ENCODE data around the gene NAT16. TPM values are rescaled to one million over a fixed set of nuclear protein-coding genes. Genes with fewer than 3 reads are reported as not detected.

NAT16 gene
- total and polyA plus RNA-seq, 4 donors: 0.01 TPM; not detected in 3

DNA sequence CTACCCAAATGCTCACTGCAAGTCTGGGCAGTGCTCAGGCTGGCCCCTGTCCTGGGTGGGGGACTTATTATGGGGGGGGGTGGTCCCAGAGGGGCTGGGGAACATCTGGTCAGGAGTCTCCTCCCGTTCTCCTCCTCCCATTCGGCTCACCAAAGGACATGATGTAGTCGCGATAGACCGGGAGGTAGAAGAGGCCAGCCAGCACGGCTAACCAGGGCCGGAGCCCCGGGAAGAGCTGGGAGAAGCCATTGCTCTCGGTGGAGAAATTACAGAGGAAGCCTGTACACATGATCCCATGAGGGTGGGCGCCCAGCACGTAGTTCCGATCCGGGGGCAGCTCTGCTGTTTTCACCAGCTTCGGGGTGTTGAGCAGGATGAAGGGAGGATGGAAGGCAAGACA, 18.4 kb upstream of the NAT16 start:
- no peak for DNase-seq
- H3K4me1 ChIP-seq (ENCODE audit: control insufficient read depth in 5 of 5, insufficient read depth in 5 of 5, low read length in 5 of 5): peaks cover 0 to 4% (median 0%) of the 10 kb centered on the region in 5 donors
- peaks cover 3 to 37% (median 20%) of the 10 kb centered on the region in 3 donors for H3K27me3 ChIP-seq (ENCODE audit: control insufficient read depth in 3 of 3, insufficient read depth in 3 of 3, low read length in 2 of 3)
- no peaks in the 10 kb centered on the region for H3K36me3 ChIP-seq (ENCODE audit: control insufficient read depth in 4 of 4, insufficient read depth in 4 of 4, low read length in 4 of 4)
- no peak for ATAC-seq (ENCODE audit: insufficient read depth, low FRiP score)
- H3K9me3 ChIP-seq (ENCODE audit: control insufficient read depth in 4 of 4, insufficient read depth in 3 of 4, low read length in 3 of 4): peaks cover 0 to 2% (median 0%) of the 10 kb centered on the region in 4 donors
- H3K27ac ChIP-seq (ENCODE audit: low read depth in 1 of 2, low read length in 1 of 2): no peak overlapping the region
- H3K9ac ChIP-seq (ENCODE audit: insufficient read depth in 1 of 2, low read length in 2 of 2): no peak overlapping the region
- WGBS, 2 donors: 67 to 73% methylated on average over 14 of the region's 14 CpGs
- TF ChIP-seq, protein P1, sequence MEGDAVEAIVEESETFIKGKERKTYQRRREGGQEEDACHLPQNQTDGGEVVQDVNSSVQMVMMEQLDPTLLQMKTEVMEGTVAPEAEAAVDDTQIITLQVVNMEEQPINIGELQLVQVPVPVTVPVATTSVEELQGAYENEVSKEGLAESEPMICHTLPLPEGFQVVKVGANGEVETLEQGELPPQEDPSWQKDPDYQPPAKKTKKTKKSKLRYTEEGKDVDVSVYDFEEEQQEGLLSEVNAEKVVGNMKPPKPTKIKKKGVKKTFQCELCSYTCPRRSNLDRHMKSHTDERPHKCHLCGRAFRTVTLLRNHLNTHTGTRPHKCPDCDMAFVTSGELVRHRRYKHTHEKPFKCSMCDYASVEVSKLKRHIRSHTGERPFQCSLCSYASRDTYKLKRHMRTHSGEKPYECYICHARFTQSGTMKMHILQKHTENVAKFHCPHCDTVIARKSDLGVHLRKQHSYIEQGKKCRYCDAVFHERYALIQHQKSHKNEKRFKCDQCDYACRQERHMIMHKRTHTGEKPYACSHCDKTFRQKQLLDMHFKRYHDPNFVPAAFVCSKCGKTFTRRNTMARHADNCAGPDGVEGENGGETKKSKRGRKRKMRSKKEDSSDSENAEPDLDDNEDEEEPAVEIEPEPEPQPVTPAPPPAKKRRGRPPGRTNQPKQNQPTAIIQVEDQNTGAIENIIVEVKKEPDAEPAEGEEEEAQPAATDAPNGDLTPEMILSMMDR (IDR thresholded peaks at IDR 0.05; ENCODE audit: control extremely low read depth, extremely low read depth): no peak
- H3K4me3 ChIP-seq: no peak overlapping the region

- Histone ChIP-seq H3K4me3 (no peak overlapping the region), H3K9ac (ENCODE audit: insufficient read depth in 1 of 2, low read length in 2 of 2) (no peak overlapping the region), H3K4me1 (ENCODE audit: control insufficient read depth in 5 of 5, insufficient read depth in 5 of 5, low read length in 5 of 5) (peaks cover 0 to 4% (median 0%) of the 10 kb centered on the region in 5 donors), H3K9me3 (ENCODE audit: control insufficient read depth in 4 of 4, insufficient read depth in 3 of 4, low read length in 3 of 4) (peaks cover 0 to 2% (median 0%) of the 10 kb centered on the region in 4 donors), H3K27ac (ENCODE audit: low read depth in 1 of 2, low read length in 1 of 2) (no peak overlapping the region), H3K36me3 (ENCODE audit: control insufficient read depth in 4 of 4, insufficient read depth in 4 of 4, low read length in 4 of 4) (no peaks in the 10 kb centered on the region), H3K27me3 (ENCODE audit: control insufficient read depth in 3 of 3, insufficient read depth in 3 of 3, low read length in 2 of 3) (peaks cover 3 to 32% (median 18%) of the 10 kb centered on the region in 3 donors)
- 71 to 81% methylated on average over 21 of the region's 21 CpGs for WGBS, 2 donors
- TF ChIP-seq, protein P1 (IDR thresholded peaks at IDR 0.05; ENCODE audit: control extremely low read depth, extremely low read depth): no peak
- no peak for ATAC-seq (ENCODE audit: insufficient read depth, low FRiP score)
- DNase-seq: no peak
These were observed 17.9 kb upstream of the NAT16 start for GRCh38 chr7:101197991-101198390.

GRCh38 chr7:101195884-101196283, 15.8 kb upstream of the NAT16 start:
- H3K4me3 ChIP-seq: no peak overlapping the region
- H3K9me3 ChIP-seq (ENCODE audit: control insufficient read depth in 4 of 4, insufficient read depth in 3 of 4, low read length in 3 of 4): no peaks in the 10 kb centered on the region
- no peak overlapping the region for H3K9ac ChIP-seq (ENCODE audit: insufficient read depth in 1 of 2, low read length in 2 of 2)
- DNase-seq (no peak), ATAC-seq (ENCODE audit: insufficient read depth, low FRiP score) (no peak)
- H3K27ac ChIP-seq (ENCODE audit: low read depth in 1 of 2, low read length in 1 of 2): no peak overlapping the region
- peaks cover 0 to 11% (median 9%) of the 10 kb centered on the region in 3 donors for H3K27me3 ChIP-seq (ENCODE audit: control insufficient read depth in 3 of 3, insufficient read depth in 3 of 3, low read length in 2 of 3)
- H3K36me3 ChIP-seq (ENCODE audit: control insufficient read depth in 4 of 4, insufficient read depth in 4 of 4, low read length in 4 of 4): no peaks in the 10 kb centered on the region
- WGBS, 2 donors: 85% methylated on average over 17 of the region's 17 CpGs
- TF ChIP-seq, protein P1 (IDR thresholded peaks at IDR 0.05; ENCODE audit: control extremely low read depth, extremely low read depth): no peak
- no peaks in the 10 kb centered on the region for H3K4me1 ChIP-seq (ENCODE audit: control insufficient read depth in 5 of 5, insufficient read depth in 5 of 5, low read length in 5 of 5)

GRCh38 chr7:101189109-101189508, 9.0 kb upstream of the NAT16 start:
- Histone ChIP-seq H3K4me1 (ENCODE audit: control insufficient read depth in 5 of 5, insufficient read depth in 5 of 5, low read length in 5 of 5) (no peaks in the 10 kb centered on the region), H3K36me3 (ENCODE audit: control insufficient read depth in 4 of 4, insufficient read depth in 4 of 4, low read length in 4 of 4) (no peaks in the 10 kb centered on the region), H3K27me3 (ENCODE audit: control insufficient read depth in 3 of 3, insufficient read depth in 3 of 3, low read length in 2 of 3) (peaks cover 0 to 5% (median 0%) of the 10 kb centered on the region in 3 donors), H3K27ac (ENCODE audit: low read depth in 1 of 2, low read length in 1 of 2) (no peak overlapping the region), H3K4me3 (no peak overlapping the region), H3K9me3 (ENCODE audit: control insufficient read depth in 4 of 4, insufficient read depth in 3 of 4, low read length in 3 of 4) (no peaks in the 10 kb centered on the region), H3K9ac (ENCODE audit: insufficient read depth in 1 of 2, low read length in 2 of 2) (no peak overlapping the region)
- DNase-seq (no peak), ATAC-seq (ENCODE audit: insufficient read depth, low FRiP score) (no peak)
- TF ChIP-seq, protein P1 (IDR thresholded peaks at IDR 0.05; ENCODE audit: control extremely low read depth, extremely low read depth): no peak
- 81 to 87% methylated on average over 8 of the region's 8 CpGs for WGBS, 2 donors
